HCT116 (cell line): ENCODE data around the gene ADM2. TPM values are rescaled to one million over a fixed set of nuclear protein-coding genes. Genes with fewer than 3 reads are reported as not detected.

Experiments
- ATAC-seq: fragments of 200-7000 bp; cut with Tn5 transposase; 2 replicates; pipeline ENCODE4 v1.9.1; 2020; ENCODE audit warnings: mild to moderate bottlenecking, moderate library complexity
- BruUV-seq: library from RNA; stranded (reverse); fragments of 400-500 nt; replicated peaks from 2 replicates; lab custom pipeline; 2021; lab: Mats Ljungman, UMichigan
- CTCF ChIA-PET: fragments of 300-600 bp; sonication (Branson Sonifier 250); formaldehyde crosslinking; loops from one replicate; lab custom pipeline; 2021; ENCODE audit warnings: antibody characterized with exemption; lab: Charles Lee
- POLR2A ChIA-PET: fragments of 300-600, 350-600 bp; sonication (Branson Sonifier 250); formaldehyde crosslinking; loops from one replicate; lab custom pipeline; 2021; ENCODE audit warnings: antibody characterized with exemption; lab: Charles Lee
- RAD21 ChIA-PET, 2 experiments: fragments of 300-600 bp; sonication (Branson Sonifier 250); formaldehyde crosslinking; loops; one replicate each; lab custom pipeline; 2023; ENCODE audit warnings: low total read pairs in 2 of 2; ENCODE audit not compliant: uncharacterized antibody in 2 of 2, unreplicated experiment in 2 of 2, low non-redundant PET in 1 of 2; lab: Charles Lee
- DNase-seq: peaks from one replicate; pipeline ENCODE4 v3.0.0-alpha.2; 2010; ENCODE audit warnings: low read depth, low spot score
- H2AFZ ChIP-seq: fragments of 200-600 bp; shearing (Covaris generic), sonication (generic); 2 replicates; pipeline ENCODE4 v1.6.1; 2017; ENCODE audit warnings: low read depth, mixed run types, mixed read lengths, antibody characterized with exemption, low read length; ENCODE audit not compliant: poor library complexity, severe bottlenecking
- H3K27ac ChIP-seq: 2 replicates; pipeline ENCODE4 v1.5.1; 2012; ENCODE audit warnings: low read depth, low read length
- H3K27me3 ChIP-seq: fragments of 200-600 bp; sonication (generic); 2 replicates; pipeline ENCODE4 v1.6.1; 2016; ENCODE audit warnings: mixed run types, low read length, mixed read lengths; ENCODE audit not compliant: insufficient read depth
- H3K36me3 ChIP-seq, 2 experiments: fragments of 200-500 bp in 1 of 2; fragments of 200-600 bp in 1 of 2; sonication (Bioruptor generic) in 1 of 2; sonication (generic) in 1 of 2; 2 replicates each; pipeline versions ENCODE4 v1.5.1 to v1.6.1; 2014 to 2016; ENCODE audit warnings: low read length in 2 of 2, inconsistent platforms in 1 of 2, mixed read lengths in 1 of 2, mixed run types in 1 of 2; ENCODE audit not compliant: insufficient read depth in 2 of 2, control insufficient read depth in 1 of 2
- H3K4me1 ChIP-seq, 2 experiments: fragments of 200-600 bp in 1 of 2; sonication (generic) in 1 of 2; 2 replicates each; pipeline versions ENCODE4 v1.5.1 to v1.6.1; 2012 to 2017; ENCODE audit warnings: low read length in 2 of 2, inconsistent platforms in 1 of 2, mild to moderate bottlenecking in 1 of 2, mixed read lengths in 1 of 2, mixed run types in 1 of 2, moderate library complexity in 1 of 2; ENCODE audit not compliant: insufficient read depth in 2 of 2, control insufficient read depth in 1 of 2
- H3K4me2 ChIP-seq: fragments of 200-600 bp; sonication (generic); 2 replicates; pipeline ENCODE4 v1.6.1; 2017; ENCODE audit warnings: mixed run types, low read length, mixed read lengths
- H3K4me3 ChIP-seq, 2 experiments: fragments of 200-600 bp in 1 of 2; sonication (generic) in 1 of 2; replicated peaks in 1 of 2; 2 replicates each; pipeline ENCODE4 v1.5.1; 2011 to 2016; ENCODE audit warnings: low read length in 2 of 2, control low read depth in 1 of 2, low read depth in 1 of 2, mild to moderate bottlenecking in 1 of 2, mixed read lengths in 1 of 2, mixed run types in 1 of 2
- H3K79me2 ChIP-seq: fragments of 200-600 bp; sonication (generic); 2 replicates; pipeline ENCODE4 v1.6.1; 2017; ENCODE audit warnings: mild to moderate bottlenecking, mixed run types, low read length, moderate library complexity, mixed read lengths; ENCODE audit not compliant: insufficient read depth
- H3K9ac ChIP-seq: fragments of 200-600 bp; sonication (generic); 2 replicates; pipeline ENCODE4 v1.6.1; 2016; ENCODE audit warnings: low read length, mixed read lengths
- H3K9me2 ChIP-seq: fragments of 200-600 bp; sonication (generic), shearing (Covaris generic); 2 replicates; pipeline ENCODE4 v1.6.1; 2017; ENCODE audit warnings: mixed run types, mild to moderate bottlenecking, moderate library complexity; ENCODE audit not compliant: insufficient read depth
- H3K9me3 ChIP-seq, 2 experiments: fragments of 200-500 bp in 1 of 2; fragments of 200-600 bp in 1 of 2; sonication (Bioruptor generic) in 1 of 2; sonication (generic) in 1 of 2; 2 replicates each; pipeline ENCODE4 v1.6.1; 2014 to 2017; ENCODE audit warnings: low read length in 2 of 2, mixed read lengths in 2 of 2, inconsistent platforms in 1 of 2, low read depth in 1 of 2, mild to moderate bottlenecking in 1 of 2, mixed run types in 1 of 2, moderate library complexity in 1 of 2; ENCODE audit not compliant: control insufficient read depth in 1 of 2, insufficient read depth in 1 of 2
- H4K20me1 ChIP-seq: fragments of 200-600 bp; sonication (generic), shearing (Covaris generic); 2 replicates; pipeline ENCODE4 v1.6.1; 2017; ENCODE audit warnings: mixed run types, mild to moderate bottlenecking, moderate library complexity; ENCODE audit not compliant: insufficient read depth
- CBX3 ChIP-seq: IDR thresholded peaks from 2 replicates; pipeline ENCODE4 v1.6.1; 2012; ENCODE audit warnings: low read depth
- CEBPB ChIP-seq: IDR thresholded peaks from 2 replicates; pipeline ENCODE4 v1.6.1; 2012; ENCODE audit warnings: low read depth
- ELF1 ChIP-seq: IDR thresholded peaks from 2 replicates; pipeline ENCODE4 v1.6.1; 2012; ENCODE audit warnings: low read depth, borderline replicate concordance
- EZH2 ChIP-seq: fragments of 200-600 bp; sonication (generic); IDR thresholded peaks from 2 replicates; pipeline ENCODE4 v1.6.1; 2017; ENCODE audit warnings: antibody characterized with exemption, mixed run types
- EZH2phosphoT487 ChIP-seq: fragments of 200-600 bp; IDR thresholded peaks from 2 replicates; pipeline ENCODE4 v1.6.1; 2018; ENCODE audit warnings: antibody characterized with exemption, borderline replicate concordance
- FOSL1 ChIP-seq: IDR thresholded peaks from 2 replicates; pipeline ENCODE4 v1.6.1; 2012; ENCODE audit warnings: low read depth
- JUND ChIP-seq: IDR thresholded peaks from 2 replicates; pipeline ENCODE4 v1.6.1; 2012
- POLR2A ChIP-seq: IDR thresholded peaks from 2 replicates; pipeline ENCODE4 v1.7.0; 2011; ENCODE audit warnings: borderline replicate concordance; ENCODE audit not compliant: insufficient read depth, insufficient read length; ENCODE audit errors: extremely low read depth
- POLR2AphosphoS5 ChIP-seq: IDR thresholded peaks from 2 replicates; pipeline ENCODE4 v1.6.1; 2011; ENCODE audit warnings: mild to moderate bottlenecking, low read depth, low read length, moderate library complexity
- RAD21 ChIP-seq: IDR thresholded peaks from 2 replicates; pipeline ENCODE4 v1.6.1; 2012; ENCODE audit warnings: low read depth, mild to moderate bottlenecking
- SIN3A ChIP-seq: IDR thresholded peaks from 2 replicates; pipeline ENCODE4 v1.6.1; 2012; ENCODE audit warnings: low read depth
- SP1 ChIP-seq: IDR thresholded peaks from 2 replicates; pipeline ENCODE4 v1.6.1; 2012; ENCODE audit warnings: low read depth
- SRF ChIP-seq: IDR thresholded peaks from 2 replicates; pipeline ENCODE4 v1.6.1; 2012; ENCODE audit warnings: low read depth
- TCF7L2 ChIP-seq: IDR thresholded peaks from 2 replicates; pipeline ENCODE4 v1.7.0; 2011; ENCODE audit warnings: borderline replicate concordance, inconsistent platforms; ENCODE audit not compliant: insufficient read depth, insufficient read length; ENCODE audit errors: extremely low read depth
- ZFX ChIP-seq: fragments of 450-650 bp; IDR thresholded peaks from 2 replicates; pipeline ENCODE4 v1.6.1; 2017
- ZNF274 ChIP-seq: fragments of 200-500 bp; sonication (Bioruptor generic); IDR thresholded peaks from 2 replicates; pipeline ENCODE4 v1.6.1; 2014; ENCODE audit warnings: mild to moderate bottlenecking, low read depth, low read length, inconsistent platforms
- intact Hi-C: fragments of 100-400 bp; cut with micrococcal nuclease; formaldehyde crosslinking; loops from 2 replicates; pipeline ENCODE4 v1.10.0; 2022
- total RNA-seq: library from RNA; stranded (reverse); gene quantifications from one replicate; pipeline ENCODE4 v1.2.1, GENCODE V29; 2021; ENCODE audit not compliant: unreplicated experiment
- TF ChIP-seq, protein P1 (sequence below): IDR thresholded peaks from 2 replicates; pipeline ENCODE4 v1.6.1; 2011; ENCODE audit warnings: mild to moderate bottlenecking, low read length, moderate library complexity; ENCODE audit not compliant: insufficient replicate concordance; ENCODE audit errors: extremely low read depth
- TF ChIP-seq, protein P2 (sequence below): IDR thresholded peaks from 2 replicates; pipeline ENCODE4 v1.6.1; 2012
- TF ChIP-seq, protein P3 (sequence below): IDR thresholded peaks from 2 replicates; pipeline ENCODE4 v1.6.1; 2012
- TF ChIP-seq, protein P4 (sequence below), 3 experiments: fragments of 200-600 bp in 1 of 3; sonication (generic) in 1 of 3; IDR thresholded peaks in 2 of 3; conservative IDR thresholded peaks in 1 of 3; 2 replicates each; pipeline ENCODE4 v1.5.1; 2012 to 2017; ENCODE audit warnings: low read depth in 2 of 3, low read length in 2 of 3, antibody characterized with exemption in 1 of 3, borderline replicate concordance in 1 of 3, control low read depth in 1 of 3, mild to moderate bottlenecking in 1 of 3, mixed read lengths in 1 of 3, mixed run types in 1 of 3, moderate library complexity in 1 of 3; ENCODE audit not compliant: insufficient read depth in 1 of 3

The ADM2 gene
- total RNA-seq, 1 experiment from 2014 or later, result 12.8 TPM

DNA sequence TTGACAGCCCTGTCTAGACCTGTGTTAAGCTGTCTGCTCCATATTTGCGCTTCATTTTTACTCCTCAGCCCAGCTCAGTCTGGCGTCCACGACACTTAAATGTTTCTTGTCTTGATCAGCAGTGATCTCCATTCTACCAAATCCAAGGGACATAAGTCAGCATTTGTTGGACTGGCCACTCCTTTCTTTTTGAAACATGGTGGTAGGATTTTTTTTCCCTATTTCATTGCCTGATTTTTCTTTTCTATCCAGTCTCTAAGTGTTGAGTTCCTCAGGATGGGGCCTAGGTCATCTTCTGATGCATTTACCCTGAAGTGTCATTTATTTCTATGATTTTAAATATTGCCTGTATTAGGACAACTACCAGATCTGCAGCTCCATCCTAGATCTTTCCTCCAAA is 27.6 kb downstream of the ADM2 start:
- peaks cover 10 to 17% of the 10 kb centered on the region in 2 experiments for H3K4me1 ChIP-seq
- no peaks in the 10 kb centered on the region for H4K20me1 ChIP-seq
- intact Hi-C loops, result loop anchor here (1.0 kb wide), 1 partner anchor 16 kb away; the partner anchor contains the start of gene SCO2
- peak overlapping the region; percentile 66 to 87 for H3K4me3 ChIP-seq
- H3K27ac ChIP-seq, result peak overlapping the region; percentile 84; the same call in 1 of the 2 replicates
- peaks cover 0 to 8% of the 10 kb centered on the region in 2 experiments; a peak in 1 of 4 replicates for H3K36me3 ChIP-seq
- ChIA-PET POLR2A (interaction anchor here (2.1 kb wide), 1 partner anchor 17 kb away, joined by 20 read pairs; the partner anchor contains the start of gene SCO2), RAD21 (no interaction called here), CTCF (interaction anchor here (0.7 to 1.8 kb wide), 2 partner anchors 17 to 24 kb away, joined by 3 to 21 read pairs; partner anchors contain the start of gene SCO2)
- no peak overlapping the region for H2AFZ ChIP-seq
- TSS peak; percentile 76 for BruUV-seq
- peak overlapping the region; percentile 81 for H3K4me2 ChIP-seq
- no peaks in the 10 kb centered on the region for H3K27me3 ChIP-seq
- DNase-seq (no peak), ATAC-seq (no peak)
- no peaks in the 10 kb centered on the region for H3K9me3 ChIP-seq
- peaks cover 66% of the 10 kb centered on the region for H3K79me2 ChIP-seq
- no peaks in the 10 kb centered on the region for H3K9me2 ChIP-seq
- H3K9ac ChIP-seq, result peak overlapping the region; percentile 74
- no peak for TF ChIP-seq ZFX
- no peak for TF ChIP-seq SP1
- TF ChIP-seq POLR2A, result no peak
- no peak for TF ChIP-seq TCF7L2
- no peak for TF ChIP-seq SIN3A
- TF ChIP-seq ZNF274, result no peak
- no peak for TF ChIP-seq ELF1
- TF ChIP-seq EZH2phosphoT487, result no peak
- TF ChIP-seq, protein P1, sequence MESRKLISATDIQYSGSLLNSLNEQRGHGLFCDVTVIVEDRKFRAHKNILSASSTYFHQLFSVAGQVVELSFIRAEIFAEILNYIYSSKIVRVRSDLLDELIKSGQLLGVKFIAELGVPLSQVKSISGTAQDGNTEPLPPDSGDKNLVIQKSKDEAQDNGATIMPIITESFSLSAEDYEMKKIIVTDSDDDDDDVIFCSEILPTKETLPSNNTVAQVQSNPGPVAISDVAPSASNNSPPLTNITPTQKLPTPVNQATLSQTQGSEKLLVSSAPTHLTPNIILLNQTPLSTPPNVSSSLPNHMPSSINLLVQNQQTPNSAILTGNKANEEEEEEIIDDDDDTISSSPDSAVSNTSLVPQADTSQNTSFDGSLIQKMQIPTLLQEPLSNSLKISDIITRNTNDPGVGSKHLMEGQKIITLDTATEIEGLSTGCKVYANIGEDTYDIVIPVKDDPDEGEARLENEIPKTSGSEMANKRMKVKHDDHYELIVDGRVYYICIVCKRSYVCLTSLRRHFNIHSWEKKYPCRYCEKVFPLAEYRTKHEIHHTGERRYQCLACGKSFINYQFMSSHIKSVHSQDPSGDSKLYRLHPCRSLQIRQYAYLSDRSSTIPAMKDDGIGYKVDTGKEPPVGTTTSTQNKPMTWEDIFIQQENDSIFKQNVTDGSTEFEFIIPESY, result no peak
- TF ChIP-seq CBX3, result no peak
- TF ChIP-seq, protein P2, sequence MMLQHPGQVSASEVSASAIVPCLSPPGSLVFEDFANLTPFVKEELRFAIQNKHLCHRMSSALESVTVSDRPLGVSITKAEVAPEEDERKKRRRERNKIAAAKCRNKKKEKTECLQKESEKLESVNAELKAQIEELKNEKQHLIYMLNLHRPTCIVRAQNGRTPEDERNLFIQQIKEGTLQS, result no peak
- TF ChIP-seq FOSL1, result no peak
- TF ChIP-seq POLR2AphosphoS5, result no peak
- TF ChIP-seq RAD21, result no peak
- TF ChIP-seq JUND, result no peak
- TF ChIP-seq, protein P3, sequence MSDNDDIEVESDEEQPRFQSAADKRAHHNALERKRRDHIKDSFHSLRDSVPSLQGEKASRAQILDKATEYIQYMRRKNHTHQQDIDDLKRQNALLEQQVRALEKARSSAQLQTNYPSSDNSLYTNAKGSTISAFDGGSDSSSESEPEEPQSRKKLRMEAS, result no peak
- no peak for TF ChIP-seq CEBPB
- TF ChIP-seq, protein P4, sequence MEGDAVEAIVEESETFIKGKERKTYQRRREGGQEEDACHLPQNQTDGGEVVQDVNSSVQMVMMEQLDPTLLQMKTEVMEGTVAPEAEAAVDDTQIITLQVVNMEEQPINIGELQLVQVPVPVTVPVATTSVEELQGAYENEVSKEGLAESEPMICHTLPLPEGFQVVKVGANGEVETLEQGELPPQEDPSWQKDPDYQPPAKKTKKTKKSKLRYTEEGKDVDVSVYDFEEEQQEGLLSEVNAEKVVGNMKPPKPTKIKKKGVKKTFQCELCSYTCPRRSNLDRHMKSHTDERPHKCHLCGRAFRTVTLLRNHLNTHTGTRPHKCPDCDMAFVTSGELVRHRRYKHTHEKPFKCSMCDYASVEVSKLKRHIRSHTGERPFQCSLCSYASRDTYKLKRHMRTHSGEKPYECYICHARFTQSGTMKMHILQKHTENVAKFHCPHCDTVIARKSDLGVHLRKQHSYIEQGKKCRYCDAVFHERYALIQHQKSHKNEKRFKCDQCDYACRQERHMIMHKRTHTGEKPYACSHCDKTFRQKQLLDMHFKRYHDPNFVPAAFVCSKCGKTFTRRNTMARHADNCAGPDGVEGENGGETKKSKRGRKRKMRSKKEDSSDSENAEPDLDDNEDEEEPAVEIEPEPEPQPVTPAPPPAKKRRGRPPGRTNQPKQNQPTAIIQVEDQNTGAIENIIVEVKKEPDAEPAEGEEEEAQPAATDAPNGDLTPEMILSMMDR (IDR thresholded peaks at IDR 0.05 in 2 of 3, conservative IDR thresholded peaks at IDR 0.05 in 1 of 3; ENCODE audit: borderline replicate concordance in 1 of 3, insufficient read depth in 1 of 3, low read depth in 2 of 3, low read length in 2 of 3), result no peak
- TF ChIP-seq EZH2, result no peak
- TF ChIP-seq SRF, result no peak
